Activated T-helper 1 cell treated with anti-CD3 and anti-CD28 coated beads, Interleukin-12 subunit alpha, Interleukin-12 subunit beta, Interleukin-2, Interleukin-4 antibody, amounts not matched to agents 30 ng/mL and 10 ng/mL and 1 ng/mL, durations not matched to agents 14 hours and 24 hours and 36 hours (primary cell): ENCODE measurements around the gene CTSW. TPM values are rescaled to one million over a fixed set of nuclear protein-coding genes. Genes with fewer than 3 reads are reported as not detected.

ENCODE experiments used
- DNase-seq: peaks from one replicate; pipeline ENCODE4 v3.0.0; 2021; ENCODE audit warnings: low spot score
- H3K27ac Mint-ChIP-seq: one replicate; pipeline ENCODE4 v1.8.0; 2021; ENCODE audit warnings: mild to moderate bottlenecking, mixed read lengths
- H3K27me3 Mint-ChIP-seq: one replicate; pipeline ENCODE4 v1.8.0; 2022; ENCODE audit warnings: mild to moderate bottlenecking, moderate library complexity, mixed read lengths; ENCODE audit not compliant: insufficient read depth
- H3K36me3 Mint-ChIP-seq: one replicate; pipeline ENCODE4 v1.8.0; 2021; ENCODE audit warnings: low read depth, mixed read lengths
- H3K4me1 Mint-ChIP-seq: one replicate; pipeline ENCODE4 v1.8.0; 2021; ENCODE audit warnings: low read depth, mixed read lengths
- H3K4me3 Mint-ChIP-seq: one replicate; pipeline ENCODE4 v1.8.0; 2021; ENCODE audit warnings: mild to moderate bottlenecking, moderate library complexity, mixed read lengths
- H3K9me3 Mint-ChIP-seq: one replicate; pipeline ENCODE4 v1.8.0; 2021; ENCODE audit warnings: mixed read lengths
- intact Hi-C: fragments of 100-400 bp; cut with micrococcal nuclease; formaldehyde crosslinking; loops from one replicate; pipeline ENCODE4 v1.15.1; 2024
- total RNA-seq: library from RNA; stranded (reverse); gene quantifications from 2 replicates; pipeline ENCODE4 v1.2.3, GENCODE V29; 2022

Gene CTSW
- total RNA-seq, 1 donor from 2014 or later, result 7.4 TPM

GRCh38 chr11:65851083-65851579 is 28.5 kb upstream of the CTSW start:
- Mint-ChIP-seq H3K27me3 (peaks cover 1% of the 10 kb centered on the region), H3K27ac (no peak overlapping the region), H3K36me3 (peaks cover 46% of the 10 kb centered on the region), H3K4me3 (no peak overlapping the region), H3K9me3 (peaks cover 9% of the 10 kb centered on the region), H3K4me1 (peaks cover 29% of the 10 kb centered on the region)
- intact Hi-C loops, result loop anchor here (10.0 kb wide), 2 partner anchors 494 to 1554 kb away; partner anchors contain the start of genes B4GAT1, BRMS1, PPP1CA and TBC1D10C
- DNase-seq, result no peak

- H3K9me3 Mint-ChIP-seq, result peaks cover 9% of the 10 kb centered on the region
- intact Hi-C loops, result loop anchor here (10.0 kb wide), 2 partner anchors 493 to 1553 kb away; partner anchors contain the start of genes B4GAT1, BRMS1, PPP1CA and TBC1D10C
- no peak for DNase-seq
Measured at GRCh38 chr11:65851811-65852507, 27.7 kb upstream of the CTSW start.

DNA sequence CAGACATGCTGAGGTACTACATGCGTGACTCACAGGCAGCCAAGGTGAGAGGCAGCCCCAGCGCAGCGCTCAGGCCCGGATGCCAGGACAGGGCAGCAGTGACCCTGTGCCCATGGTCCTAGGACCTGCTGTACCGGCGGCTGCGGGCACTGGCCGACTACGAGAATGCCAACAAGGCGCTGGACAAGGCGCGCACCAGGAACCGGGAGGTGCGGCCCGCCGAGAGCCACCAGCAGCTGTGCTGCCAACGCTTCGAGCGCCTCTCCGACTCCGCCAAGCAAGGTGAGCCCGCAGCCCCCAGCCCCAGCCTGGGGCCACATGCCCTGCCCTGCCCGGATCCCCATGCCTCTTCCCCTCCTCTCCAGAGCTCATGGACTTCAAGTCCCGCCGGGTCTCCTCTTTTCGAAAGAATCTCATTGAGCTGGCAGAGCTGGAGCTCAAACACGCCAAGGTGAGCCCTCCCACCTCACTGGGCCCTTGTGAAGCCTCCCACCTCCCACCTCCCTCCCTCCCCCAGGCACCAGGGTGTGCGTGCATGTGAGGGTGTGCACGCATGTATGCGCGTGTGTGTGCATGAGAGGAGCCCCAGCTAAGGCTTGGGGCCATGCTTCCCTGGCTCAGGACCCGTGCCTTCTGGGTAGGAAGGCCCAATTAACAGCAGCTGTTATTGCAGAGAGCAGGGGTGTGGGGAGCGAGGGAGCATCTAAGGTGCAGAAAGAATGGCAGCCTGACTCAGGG is 27.0 kb upstream of the CTSW start:
- H3K36me3 Mint-ChIP-seq, result peaks cover 55% of the 10 kb centered on the region
- H3K27me3 Mint-ChIP-seq, result peaks cover under 1% of the 10 kb centered on the region
- H3K4me1 Mint-ChIP-seq, result peaks cover 37% of the 10 kb centered on the region
- no peak overlapping the region for H3K4me3 Mint-ChIP-seq
- peaks cover 9% of the 10 kb centered on the region for H3K9me3 Mint-ChIP-seq
- intact Hi-C loops, result loop anchor here (10.0 kb wide), 2 partner anchors 492 to 1552 kb away; partner anchors contain the start of genes B4GAT1, BRMS1, PPP1CA and TBC1D10C
- H3K27ac Mint-ChIP-seq, result no peak overlapping the region
- no peak for DNase-seq

More at GRCh38 chr11:65851811-65852507, 27.7 kb upstream of the CTSW start:
- H3K27me3 Mint-ChIP-seq, result peaks cover 1% of the 10 kb centered on the region
- peaks cover 37% of the 10 kb centered on the region for H3K4me1 Mint-ChIP-seq
- H3K4me3 Mint-ChIP-seq, result no peak overlapping the region
- H3K36me3 Mint-ChIP-seq, result peaks cover 54% of the 10 kb centered on the region
- no peak overlapping the region for H3K27ac Mint-ChIP-seq

- Mint-ChIP-seq H3K4me3 (peak overlapping the region; percentile 7), H3K9me3 (peaks cover 9% of the 10 kb centered on the region), H3K36me3 (peaks cover 55% of the 10 kb centered on the region), H3K4me1 (peaks cover 40% of the 10 kb centered on the region), H3K27ac (peak overlapping the region; percentile 23), H3K27me3 (no peaks in the 10 kb centered on the region)
- DNase-seq, result no peak
- intact Hi-C loops, result loop anchor here (10.0 kb wide), 2 partner anchors 491 to 1551 kb away; partner anchors contain the start of genes B4GAT1, BRMS1, PPP1CA and TBC1D10C
Measured at GRCh38 chr11:65853246-65853979, 26.2 kb upstream of the CTSW start.

- H3K36me3 Mint-ChIP-seq, result peaks cover 55% of the 10 kb centered on the region
- H3K9me3 Mint-ChIP-seq, result peaks cover 9% of the 10 kb centered on the region
- H3K27ac Mint-ChIP-seq, result no peak overlapping the region
- H3K27me3 Mint-ChIP-seq, result no peaks in the 10 kb centered on the region
- H3K4me1 Mint-ChIP-seq, result peaks cover 47% of the 10 kb centered on the region
- intact Hi-C loops, result loop anchor here (10.0 kb wide), 2 partner anchors 491 to 1551 kb away; partner anchors contain the start of genes B4GAT1, BRMS1, PPP1CA and TBC1D10C
- H3K4me3 Mint-ChIP-seq, result peak overlapping the region; percentile 77
- DNase-seq, result no peak
Measured at GRCh38 chr11:65854161-65854592, 25.5 kb upstream of the CTSW start.

DNA sequence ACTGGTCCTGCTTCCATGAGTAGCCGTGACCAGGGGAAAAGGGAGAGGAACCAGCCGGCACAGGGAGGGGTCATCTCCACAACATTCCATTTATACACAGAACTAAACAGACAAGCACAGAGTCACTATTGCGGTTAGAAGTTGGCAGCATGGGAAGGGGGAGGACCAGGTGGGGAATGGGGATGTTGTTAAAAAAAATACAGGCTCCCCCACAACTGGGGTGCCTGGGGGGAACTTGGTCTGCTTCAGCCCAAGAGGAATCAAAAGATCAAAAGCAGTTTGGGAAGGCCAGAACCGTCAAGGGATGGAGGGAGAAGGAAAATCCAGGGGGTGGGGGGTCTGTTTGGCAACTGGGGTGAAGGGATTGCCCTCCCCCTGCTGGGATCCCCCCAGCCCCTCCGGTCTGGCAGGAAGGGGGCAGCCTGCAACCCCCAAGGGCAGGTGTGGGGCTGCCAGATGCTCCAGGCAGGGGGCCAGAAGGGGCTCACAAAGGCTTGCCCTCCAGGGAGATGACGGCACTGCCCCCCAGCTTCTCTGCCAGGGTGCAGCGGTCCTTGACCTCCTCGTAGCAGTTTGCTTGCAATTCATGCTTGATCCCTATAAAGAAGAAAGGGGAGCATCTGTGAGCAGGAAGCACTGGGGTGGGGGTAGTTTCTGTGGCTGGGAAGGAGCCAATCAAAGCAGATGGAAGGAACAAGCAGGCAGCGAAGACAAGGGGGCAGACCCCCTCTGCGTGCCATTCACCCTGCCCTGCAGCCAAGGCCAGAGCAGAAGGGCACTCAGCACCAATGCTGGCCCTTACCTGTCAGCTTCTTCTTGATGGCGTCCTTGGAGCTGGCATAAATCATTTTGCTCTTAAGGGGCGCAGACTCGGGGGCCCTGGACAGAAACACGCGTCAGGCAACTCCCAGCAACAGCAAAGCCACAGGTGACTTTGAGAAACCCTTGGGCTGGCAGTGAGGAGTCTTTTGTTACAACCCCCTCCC is 24.5 kb upstream of the CTSW start:
- Mint-ChIP-seq H3K27me3 (no peaks in the 10 kb centered on the region), H3K4me3 (peak overlapping the region; percentile 98), H3K27ac (peak overlapping the region; percentile 34), H3K36me3 (peaks cover 55% of the 10 kb centered on the region), H3K9me3 (peaks cover 9% of the 10 kb centered on the region), H3K4me1 (peaks cover 54% of the 10 kb centered on the region)
- intact Hi-C loops, result loop anchor here (10.0 kb wide), 2 partner anchors 490 to 1550 kb away; partner anchors contain the start of genes B4GAT1, BRMS1, PPP1CA and TBC1D10C
- no peak for DNase-seq

GRCh38 chr11:65855927-65856363 is 23.7 kb upstream of the CTSW start:
- Mint-ChIP-seq H3K4me3 (peak overlapping the region; percentile 98), H3K4me1 (peaks cover 55% of the 10 kb centered on the region), H3K9me3 (peaks cover 9% of the 10 kb centered on the region), H3K36me3 (peaks cover 56% of the 10 kb centered on the region), H3K27ac (peak overlapping the region; percentile 80), H3K27me3 (no peaks in the 10 kb centered on the region)
- intact Hi-C loops, result loop anchor here (10.0 kb wide), 2 partner anchors 489 to 1549 kb away; partner anchors contain the start of genes B4GAT1, BRMS1, PPP1CA and TBC1D10C
- DNase-seq, result no peak

DNA sequence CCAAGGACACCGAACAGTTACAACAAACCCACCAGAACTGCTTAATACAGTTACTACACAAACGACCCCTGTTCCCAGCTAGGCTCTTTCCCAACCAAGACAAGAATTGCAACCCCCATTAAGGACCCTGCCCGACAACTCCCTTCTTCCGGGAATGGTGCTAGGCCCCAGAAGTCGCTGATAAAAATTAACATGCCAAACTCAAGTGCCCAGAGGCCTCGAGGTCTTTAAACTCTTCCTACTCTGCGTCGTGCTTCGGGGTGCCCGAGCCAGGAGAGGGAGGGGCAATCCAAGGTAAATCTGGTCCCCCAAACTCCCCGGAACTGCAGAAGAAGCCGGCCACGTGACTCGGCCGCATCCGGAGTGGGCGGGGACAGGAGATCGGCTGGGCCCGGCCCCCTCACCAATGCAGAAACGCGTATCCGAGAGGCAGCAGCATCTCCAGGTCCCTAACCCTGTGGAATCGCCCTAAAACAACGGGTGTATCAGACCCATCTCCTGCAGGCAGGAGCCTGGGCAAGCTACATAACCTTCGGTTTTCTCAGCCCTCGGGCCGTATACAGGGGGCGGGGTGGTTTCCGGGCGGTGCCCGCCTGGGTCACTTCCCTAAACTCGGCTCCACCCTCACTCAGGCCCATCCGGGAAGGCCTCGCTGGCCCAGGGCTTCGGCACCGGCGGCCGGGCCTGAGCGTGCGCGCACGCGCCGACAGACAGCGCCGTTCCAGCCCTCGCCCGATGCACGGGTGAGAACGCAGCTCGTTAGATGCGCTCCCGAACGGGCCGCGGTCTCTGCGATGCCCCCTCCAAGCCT is 22.7 kb upstream of the CTSW start:
- H3K4me1 Mint-ChIP-seq, result peaks cover 55% of the 10 kb centered on the region
- H3K27ac Mint-ChIP-seq, result peak overlapping the region; percentile 80
- peaks cover 46% of the 10 kb centered on the region for H3K36me3 Mint-ChIP-seq
- H3K9me3 Mint-ChIP-seq, result peaks cover 4% of the 10 kb centered on the region
- DNase-seq, result peak; percentile 84
- peak overlapping the region; percentile 98 for H3K4me3 Mint-ChIP-seq
- no peaks in the 10 kb centered on the region for H3K27me3 Mint-ChIP-seq
- intact Hi-C loops, result loop anchor here (10.0 kb wide), 2 partner anchors 488 to 1548 kb away; partner anchors contain the start of genes B4GAT1, BRMS1, PPP1CA and TBC1D10C

GRCh38 chr11:65857500-65857852 is 22.2 kb upstream of the CTSW start:
- DNase-seq, result no peak
- Mint-ChIP-seq H3K36me3 (peaks cover 43% of the 10 kb centered on the region), H3K27me3 (no peaks in the 10 kb centered on the region), H3K4me1 (peaks cover 57% of the 10 kb centered on the region), H3K9me3 (no peaks in the 10 kb centered on the region), H3K27ac (peak overlapping the region; percentile 80), H3K4me3 (peak overlapping the region; percentile 98)
- intact Hi-C loops, result loop anchor here (10.0 kb wide), 2 partner anchors 487 to 1547 kb away; partner anchors contain the start of genes B4GAT1, BRMS1, PPP1CA and TBC1D10C

DNA sequence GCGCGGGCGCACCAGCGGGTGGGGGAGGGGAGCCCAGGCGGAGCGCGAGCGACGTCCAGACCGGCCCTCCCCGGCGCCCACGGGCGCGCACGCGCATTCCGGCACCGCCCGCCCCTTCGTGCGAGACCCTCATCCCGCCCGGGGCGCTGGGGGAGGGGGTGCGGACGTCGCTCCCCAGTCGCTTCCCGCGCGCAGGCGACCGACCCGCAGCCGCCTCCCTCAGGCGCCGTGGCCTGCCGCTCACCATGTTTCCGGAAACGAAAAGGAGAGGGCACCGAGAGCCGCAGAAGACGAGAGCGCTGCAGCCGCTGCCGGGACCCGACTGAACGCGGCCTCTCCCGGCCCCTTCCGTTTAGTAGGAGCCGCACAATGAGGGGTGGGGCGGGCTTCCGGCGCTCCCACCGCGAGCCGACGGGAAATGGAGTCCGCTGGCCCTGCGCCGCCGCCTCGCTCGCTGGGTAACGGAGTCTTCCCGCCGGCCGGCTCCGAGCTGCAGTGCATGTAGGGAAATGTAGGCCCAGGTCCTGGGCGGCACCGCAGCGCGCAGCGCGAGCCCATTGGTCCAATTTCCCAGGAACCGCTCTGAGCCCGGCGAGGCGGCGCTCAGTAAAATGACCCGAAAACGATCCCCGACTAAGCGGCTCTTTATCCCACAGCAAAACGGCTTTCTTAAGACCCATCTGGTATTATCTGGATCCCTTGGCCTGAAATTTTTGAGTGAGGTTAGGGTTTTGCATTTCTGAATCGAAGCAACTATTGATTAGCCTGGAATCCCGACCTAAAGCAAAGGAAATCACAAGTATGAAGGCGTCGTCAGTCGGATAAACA is 21.6 kb upstream of the CTSW start, which contains the start of gene CFL1:
TSS of gene CFL1 (minus strand) at position 328 of the 828 bp plus-strand sequence. CDS start at position 247, 81 bp downstream.
- H3K36me3 Mint-ChIP-seq, result peaks cover 46% of the 10 kb centered on the region
- H3K9me3 Mint-ChIP-seq, result no peaks in the 10 kb centered on the region
- no peaks in the 10 kb centered on the region for H3K27me3 Mint-ChIP-seq

More for the DNA sequence above, 21.6 kb upstream of the CTSW start, which contains the start of gene CFL1:
- intact Hi-C loops, result loop anchor here (1.0 to 10.0 kb wide), 10 partner anchors 25 to 1547 kb away; partner anchors contain the start of genes B4GAT1, BRMS1, FOSL1 and PPP1CA
- H3K4me1 Mint-ChIP-seq, result peaks cover 61% of the 10 kb centered on the region
- peak; percentile 98 for DNase-seq
- H3K27ac Mint-ChIP-seq, result peak within 1 kb of the TSS; percentile 99
- peak within 1 kb of the TSS; percentile 98 for H3K4me3 Mint-ChIP-seq
